HT-29 (cell line): ENCODE results near the gene SLC35E2B. TPM values are rescaled to one million over a fixed set of nuclear protein-coding genes. Genes with fewer than 3 reads are reported as not detected.

Experiments
- DNase-seq: peaks from one replicate; pipeline ENCODE4 v3.0.0-alpha.2; 2015; ENCODE audit warnings: low spot score
- total RNA-seq: library from RNA; depleted of rRNA; stranded (reverse); fragments of >200 nt; shearing (Covaris generic); gene quantifications from 2 replicates; pipeline ENCODE4 v1.2.3, GENCODE V29; 2014; rRNA removed

Gene SLC35E2B
- total RNA-seq, 1 experiment from 2014 or later = 35.1 TPM

DNA sequence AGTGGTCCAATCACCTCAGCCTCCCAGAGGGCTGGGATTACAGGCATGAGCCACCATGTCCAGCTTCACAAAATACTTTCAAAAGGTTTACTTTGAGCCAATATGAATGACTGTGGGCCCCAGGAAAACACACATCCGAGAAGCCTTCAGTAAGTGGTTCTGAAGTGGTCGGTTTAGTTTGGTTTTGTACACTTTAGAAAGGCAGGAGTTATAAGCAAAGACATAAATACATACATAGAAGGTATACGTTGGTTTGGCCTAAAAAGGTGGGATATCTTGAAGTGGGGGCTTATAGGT lies 80.5 kb downstream of the SLC35E2B start:
- no peak for DNase-seq

DNA sequence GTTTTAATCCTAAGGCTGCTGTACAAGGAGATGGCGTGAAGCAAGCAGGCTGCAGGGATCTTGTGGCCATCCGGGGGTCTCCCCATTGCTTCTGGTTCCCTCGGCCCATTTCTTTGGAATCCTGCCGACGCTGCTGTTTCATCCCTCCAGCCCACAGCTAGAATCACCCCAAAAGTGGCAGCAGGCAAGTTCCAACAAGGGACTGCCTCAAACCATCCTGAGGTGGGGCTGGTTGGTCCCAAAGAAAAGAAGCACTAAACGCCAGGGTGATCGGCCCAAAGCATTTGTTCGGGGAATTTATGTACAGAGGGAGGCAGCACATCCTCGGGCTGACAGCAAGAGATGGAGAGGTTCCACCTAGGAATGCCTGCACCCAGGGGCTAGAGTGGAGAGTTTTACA lies 81.8 kb downstream of the SLC35E2B start:
- no peak for DNase-seq

DNA sequence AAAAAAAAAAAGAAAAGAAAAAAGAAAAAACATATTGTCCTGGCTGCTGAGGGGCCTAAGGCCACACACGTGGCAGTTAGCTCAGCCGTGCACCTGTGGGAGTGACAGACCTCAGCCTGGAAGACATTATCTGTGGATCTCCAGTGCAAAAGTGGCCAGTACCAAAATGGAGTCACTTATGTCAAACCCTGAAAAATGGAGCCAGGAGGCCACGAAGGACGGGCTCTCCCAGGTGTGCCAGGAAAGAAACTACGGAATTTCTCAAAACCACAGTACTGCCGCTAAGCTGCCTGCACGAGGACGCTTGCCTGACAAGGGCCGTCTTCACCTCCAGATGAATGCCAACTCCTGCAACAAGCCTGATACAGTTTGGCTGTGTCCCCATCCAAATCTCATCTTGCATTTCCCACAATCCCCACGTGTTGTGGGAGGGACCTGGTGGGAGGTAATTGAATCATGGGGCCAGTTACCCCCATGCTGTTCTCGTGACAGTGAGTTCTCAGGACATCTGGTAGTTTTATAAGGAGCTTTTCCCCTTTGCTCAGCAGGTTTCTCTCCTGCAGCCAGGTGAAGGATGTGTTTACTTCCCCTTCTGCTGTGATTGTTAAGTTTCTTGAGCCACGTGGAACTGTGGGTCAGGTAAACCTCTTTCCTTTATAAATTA lies 82.6 kb downstream of the SLC35E2B start:
- no peak for DNase-seq

Other genes starting within 250 kb of the SLC35E2B start
- 2.3 and 3.1 TPM in 2 replicates for gene ATAD3C, start 243.1 kb downstream of the SLC35E2B start, total RNA-seq
- gene ATAD3B, start 221.0 kb downstream of the SLC35E2B start, total RNA-seq = 102 and 111 TPM in 2 replicates
- gene ATAD3A, start 180.6 kb downstream of the SLC35E2B start, total RNA-seq = 155 and 162 TPM in 2 replicates
- gene TMEM240, start 152.2 kb downstream of the SLC35E2B start, total RNA-seq = 1.4 and 2.4 TPM in 2 replicates
- 140 and 148 TPM in 2 replicates for gene SSU72, start 117.9 kb downstream of the SLC35E2B start, total RNA-seq
- gene FNDC10, start 92.7 kb downstream of the SLC35E2B start, total RNA-seq = not detected in 2 replicates
- gene MIB2, start 77.3 kb downstream of the SLC35E2B start, total RNA-seq = 65.3 and 89.0 TPM in 2 replicates
- 0.10 and 1.3 TPM in 2 replicates for gene MMP23B, start 60.6 kb downstream of the SLC35E2B start, total RNA-seq
- 21.9 and 24.1 TPM in 2 replicates for gene CDK11B, start 33.8 kb downstream of the SLC35E2B start, total RNA-seq
- gene CDK11A, start 31.6 kb upstream of the SLC35E2B start, total RNA-seq = 55.8 and 62.9 TPM in 2 replicates
- 98.1 and 99.6 TPM in 2 replicates for gene NADK, start 85.7 kb upstream of the SLC35E2B start, total RNA-seq
- 58.1 and 60.5 TPM in 2 replicates for gene GNB1, start 198.3 kb upstream of the SLC35E2B start, total RNA-seq
- gene CALML6, start 222.5 kb upstream of the SLC35E2B start, total RNA-seq = 0.91 TPM in 1 of 2 replicates, not detected in the other
- gene TMEM52, start 226.5 kb upstream of the SLC35E2B start, total RNA-seq = 10.8 and 12.0 TPM in 2 replicates